ENCODE measurements around the gene ASPA.

- no peak for TF ChIP-seq CTCF (IDR thresholded peaks at IDR 0.05; ENCODE audit: low read length)
- no peak for TF ChIP-seq EZH2 (optimal IDR thresholded peaks at IDR 0.05; ENCODE audit: low read depth, low read length)
Observed at GRCh38 chr17:3475812-3476610, at the start of gene ASPA.
